ENCODE data around the gene ACSL3.
"Not testable (repeated sequence)": the region's sequence is repeated elsewhere in the genome, so short reads cannot be mapped to it uniquely, and the experiment has no call there.

ACSL3 gene

DNA sequence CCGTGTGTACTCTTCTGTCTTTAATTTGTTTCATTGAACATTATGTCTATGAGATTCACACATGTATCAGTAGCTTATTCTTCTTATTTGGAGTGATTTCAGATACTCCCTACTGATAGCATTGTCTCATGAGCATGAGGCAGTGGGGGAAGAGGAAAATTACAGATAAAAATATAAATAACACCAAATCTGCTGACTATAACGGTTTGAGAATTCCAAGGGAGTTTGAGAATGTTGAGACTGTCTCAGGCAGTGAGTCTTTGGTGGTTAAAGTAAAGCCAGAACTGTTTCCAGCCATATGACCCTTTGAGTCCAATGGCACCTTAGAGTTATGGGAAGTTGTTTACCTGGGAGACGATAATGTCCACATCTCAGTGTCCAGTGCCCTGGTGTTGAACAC lies 118.6 kb downstream of the ACSL3 start:
- no peak for DNase-seq

DNA sequence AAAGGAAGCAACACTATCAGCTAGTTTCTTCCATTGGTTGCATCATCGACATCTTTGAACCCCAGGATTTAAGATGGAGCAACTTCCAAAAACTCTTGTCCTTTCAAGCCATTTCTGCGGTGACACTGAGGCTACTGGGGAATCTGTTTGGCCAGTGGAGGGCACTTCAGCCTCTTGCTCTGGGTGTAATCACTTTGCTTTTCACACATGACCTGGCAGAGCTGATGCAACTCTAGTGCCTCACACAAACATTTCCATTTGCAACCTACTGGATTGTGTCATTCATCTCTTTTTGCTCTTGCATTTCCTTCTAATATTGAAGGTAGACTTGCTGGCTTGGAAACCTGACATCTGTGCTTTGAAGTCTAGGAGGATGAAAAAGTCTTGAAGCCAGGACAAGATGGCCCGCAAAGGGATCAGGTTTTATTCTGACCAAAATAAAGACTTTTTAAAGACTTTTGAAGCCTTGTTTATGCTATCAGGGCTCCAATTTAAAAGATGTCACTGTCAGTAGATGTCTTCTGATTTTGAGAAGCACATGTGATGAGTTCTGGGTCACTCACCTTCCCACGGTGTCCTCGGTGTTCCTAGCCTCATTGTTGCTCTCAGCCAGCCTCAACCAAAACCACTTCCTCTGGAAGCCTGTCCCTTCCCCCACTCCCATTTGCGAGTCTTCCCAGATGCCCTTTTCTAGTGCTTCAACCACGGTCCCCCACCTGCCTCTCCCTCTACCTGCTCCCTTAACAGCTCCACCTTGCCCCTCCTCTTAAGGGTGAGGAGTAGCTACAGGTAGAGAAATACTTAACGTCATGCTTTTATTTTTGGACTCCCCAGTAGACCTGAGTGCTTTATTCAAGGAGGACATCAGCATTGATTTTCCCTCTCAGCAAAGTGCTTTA lies 121.4 kb downstream of the ACSL3 start:
- no peak for DNase-seq

GRCh38 chr2:222982909-222983265 lies 122.1 kb downstream of the ACSL3 start:
- DNase-seq, result no peak

DNA sequence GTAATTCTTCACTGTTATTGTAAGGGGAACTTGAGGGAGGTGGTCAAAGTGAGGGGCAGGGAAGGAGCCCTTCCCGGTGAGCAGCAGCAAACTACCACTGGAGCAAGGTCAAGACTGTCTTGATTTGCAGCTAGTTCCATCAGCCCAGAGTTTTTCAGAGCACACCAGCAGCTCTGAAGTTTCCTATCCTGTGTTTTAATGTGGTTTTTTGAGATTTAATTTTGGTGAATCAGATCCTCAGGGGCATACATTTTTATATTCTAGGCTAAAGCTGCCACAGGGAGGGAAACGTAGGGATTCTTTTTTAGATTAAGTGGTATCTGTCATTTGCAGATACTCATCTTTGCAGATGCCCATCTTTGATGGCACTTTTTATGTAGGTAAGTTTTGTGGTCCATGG lies 124.1 kb downstream of the ACSL3 start:
- no peak for DNase-seq

DNA sequence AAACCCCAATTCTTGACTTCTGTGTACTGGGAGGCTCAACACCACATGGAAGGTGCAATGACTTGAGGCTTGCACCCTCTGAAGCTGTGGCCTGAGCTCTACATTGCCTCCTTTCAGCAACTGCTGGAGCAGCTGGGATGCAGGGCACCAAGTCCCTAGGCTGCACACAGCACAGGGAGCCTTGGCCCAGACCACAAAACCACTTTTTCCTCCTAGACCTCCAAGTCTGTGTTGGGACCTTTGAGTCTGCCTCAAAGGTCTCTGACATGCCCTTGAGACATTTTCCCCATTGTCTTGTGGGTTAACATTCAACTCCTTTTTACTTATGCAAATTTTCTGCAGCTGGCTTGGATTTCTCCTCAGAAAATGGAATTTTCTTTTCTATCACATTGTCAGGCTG lies 128.6 kb downstream of the ACSL3 start:
- no peak for DNase-seq

GRCh38 chr2:222990206-222990605 lies 129.4 kb downstream of the ACSL3 start:
- not testable (repeated sequence) for DNase-seq

DNA sequence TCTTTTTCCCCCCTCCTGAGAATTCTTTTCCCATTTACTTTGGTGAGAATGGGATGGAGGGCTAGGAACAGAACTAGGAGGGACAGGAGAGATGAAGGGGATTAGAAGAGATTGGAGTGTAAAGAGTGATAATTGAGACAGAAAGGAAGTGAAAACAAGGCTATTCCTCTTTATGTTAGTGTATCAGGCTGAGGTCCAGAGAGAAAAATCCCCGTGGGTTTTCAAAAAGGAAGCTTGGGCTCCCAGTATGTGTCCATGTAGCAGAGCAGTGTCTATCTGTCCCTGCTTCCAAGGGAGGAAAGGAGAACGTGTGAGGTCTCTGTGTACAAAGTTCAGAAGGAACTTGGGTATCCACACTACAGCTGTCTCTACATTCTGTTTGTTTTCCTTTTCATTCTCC lies 131.3 kb downstream of the ACSL3 start:
- DNase-seq, result no peak

All from NCI-H1105 (cell line).